A549 treated with AZD2906 at 1 μM for 4 hours (cell line): ENCODE measurements around the gene CDKN2D. TPM values are rescaled to one million over a fixed set of nuclear protein-coding genes. Genes with fewer than 3 reads are reported as not detected.

Experiments used
- total RNA-seq: library from RNA; stranded (reverse); fragments of 200-300 nt; extraction: Qiagen RNA extraction; gene quantifications from 5 replicates; pipeline ENCODE4 v1.2.3, GENCODE V29; 2022

CDKN2D gene
- total RNA-seq = 4.4 to 7.4 TPM (median 5.7 TPM) in 5 replicates

DNA sequence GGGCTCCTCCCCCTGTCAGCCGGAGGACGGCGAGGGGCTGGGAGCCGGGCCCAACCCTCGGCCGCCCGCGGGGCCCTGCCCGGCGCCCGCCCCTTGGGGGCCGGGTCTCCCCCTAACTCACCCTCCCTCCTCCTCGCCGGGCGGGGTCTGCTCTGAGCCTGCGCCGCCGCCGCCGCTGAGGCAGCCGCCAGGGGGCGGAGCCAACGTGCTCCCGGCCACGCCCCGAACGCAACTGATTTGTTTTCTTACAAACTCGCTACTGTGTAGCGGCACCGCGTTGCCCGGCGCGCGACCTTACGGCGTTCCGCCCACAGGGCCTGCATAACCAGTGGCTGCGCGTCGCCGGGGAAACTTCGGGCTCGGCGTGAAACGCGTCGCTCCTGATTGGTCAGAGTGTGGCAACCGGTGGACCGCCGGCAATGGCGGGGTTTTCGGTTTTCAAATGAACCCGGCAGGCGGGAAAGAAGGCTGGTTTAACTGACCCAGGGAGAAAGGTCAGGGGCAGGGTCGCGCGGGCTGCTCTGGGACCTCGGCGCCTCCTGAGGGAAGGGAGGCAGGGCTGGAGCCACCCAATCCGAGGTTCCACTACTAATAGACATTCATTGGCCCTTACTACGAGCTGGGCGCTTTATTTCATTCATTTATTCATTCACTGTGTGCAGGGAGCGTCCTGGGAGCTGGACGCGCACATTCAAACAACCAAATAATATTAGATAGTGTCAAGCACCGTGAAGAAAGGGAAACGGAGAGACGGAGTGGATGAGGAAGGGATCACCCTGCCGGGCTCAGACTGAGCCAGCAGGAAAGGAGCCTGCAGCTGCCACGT lies at the start of gene CDKN2D:
CDKN2D (minus strand) TSS at position 154 of the 826 bp plus-strand sequence. CDS start 326 bp downstream, outside the sequence.

DNA sequence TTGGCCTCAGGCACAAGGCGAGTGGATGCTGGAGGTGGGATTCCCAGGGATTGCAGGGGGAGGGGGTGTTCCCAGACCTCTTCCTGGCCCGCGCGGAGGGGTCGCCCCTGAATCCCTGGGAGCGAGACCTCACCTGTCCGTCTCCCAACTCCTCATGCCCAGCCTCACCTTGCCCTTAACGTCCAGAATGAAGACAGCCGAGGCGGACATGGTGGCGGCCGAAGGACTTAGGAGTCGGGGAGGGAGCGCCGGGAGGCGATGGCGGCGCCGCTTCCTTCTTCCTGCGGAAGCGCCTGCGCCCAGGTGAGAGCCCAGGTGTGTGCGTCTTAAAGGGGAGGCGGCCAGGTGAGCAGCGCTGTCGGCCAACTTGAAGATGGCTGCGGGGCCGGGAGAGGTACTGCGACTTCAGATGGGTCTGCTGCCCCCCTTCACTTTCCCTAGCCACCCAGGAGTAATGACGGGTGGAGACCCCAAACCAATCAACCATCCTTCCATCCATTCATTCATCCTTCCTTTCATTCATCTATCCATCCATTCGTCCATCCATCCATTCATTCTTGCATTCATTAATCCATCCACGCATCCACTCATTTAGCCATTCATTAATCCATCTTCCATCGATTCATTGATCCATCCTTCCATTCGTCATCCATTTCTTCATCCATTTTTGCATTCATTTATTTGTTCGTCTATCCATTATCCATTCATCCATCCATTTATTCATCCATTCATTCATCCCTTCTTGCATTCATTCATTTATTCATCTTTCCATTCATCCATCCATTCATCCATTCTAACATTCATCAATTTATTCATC lies 18.5 kb upstream of the CDKN2D start, which contains the start of gene AP1M2:
AP1M2 (minus strand) TSS at position 291 of the 817 bp plus-strand sequence; CDS start at position 210, 81 bp downstream.

DNA sequence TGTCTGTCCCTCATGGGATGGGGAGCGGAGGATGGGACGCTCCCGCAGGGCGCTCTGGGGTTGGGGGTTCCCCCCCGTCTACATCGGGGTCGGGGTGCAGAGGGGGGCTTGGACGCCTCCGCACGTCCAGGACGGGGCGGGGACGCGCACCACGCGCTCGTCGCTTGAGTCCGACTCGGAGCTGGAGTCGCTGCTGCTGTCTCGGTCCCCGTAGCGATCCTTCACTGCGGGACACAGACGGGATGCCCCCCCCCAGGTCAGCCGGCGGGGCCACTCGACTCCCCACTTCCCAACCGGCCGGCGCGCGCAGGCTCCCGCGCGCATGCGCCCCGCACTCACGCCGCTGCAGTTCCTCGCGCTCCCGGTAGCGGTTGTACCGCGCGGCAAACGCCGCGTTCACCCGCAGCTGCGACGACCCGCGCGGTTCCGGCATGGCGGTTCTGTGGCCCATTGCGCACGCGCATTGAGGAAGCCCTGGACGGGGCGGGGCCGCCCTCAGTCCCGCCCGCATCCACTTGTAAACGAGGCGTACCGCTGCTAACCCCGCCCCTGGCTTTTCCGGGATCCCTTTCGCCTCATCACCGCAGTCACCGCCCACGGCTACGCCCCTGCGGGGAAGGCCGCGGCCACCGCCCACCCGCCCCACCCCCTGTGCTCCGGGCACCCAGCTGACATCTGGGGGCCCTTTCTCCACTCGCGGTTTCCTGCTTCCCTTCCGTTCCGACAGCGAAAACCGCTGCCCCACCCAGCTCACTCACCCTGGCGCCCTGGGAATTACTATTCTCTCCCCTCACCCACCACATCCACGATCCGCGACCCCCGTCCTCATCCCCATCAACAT lies 3.0 kb downstream of the CDKN2D start, which contains the start of gene KRI1:
KRI1 (minus strand) TSS at position 444 of the 841 bp plus-strand sequence; CDS start at position 433, 11 bp downstream.

DNA sequence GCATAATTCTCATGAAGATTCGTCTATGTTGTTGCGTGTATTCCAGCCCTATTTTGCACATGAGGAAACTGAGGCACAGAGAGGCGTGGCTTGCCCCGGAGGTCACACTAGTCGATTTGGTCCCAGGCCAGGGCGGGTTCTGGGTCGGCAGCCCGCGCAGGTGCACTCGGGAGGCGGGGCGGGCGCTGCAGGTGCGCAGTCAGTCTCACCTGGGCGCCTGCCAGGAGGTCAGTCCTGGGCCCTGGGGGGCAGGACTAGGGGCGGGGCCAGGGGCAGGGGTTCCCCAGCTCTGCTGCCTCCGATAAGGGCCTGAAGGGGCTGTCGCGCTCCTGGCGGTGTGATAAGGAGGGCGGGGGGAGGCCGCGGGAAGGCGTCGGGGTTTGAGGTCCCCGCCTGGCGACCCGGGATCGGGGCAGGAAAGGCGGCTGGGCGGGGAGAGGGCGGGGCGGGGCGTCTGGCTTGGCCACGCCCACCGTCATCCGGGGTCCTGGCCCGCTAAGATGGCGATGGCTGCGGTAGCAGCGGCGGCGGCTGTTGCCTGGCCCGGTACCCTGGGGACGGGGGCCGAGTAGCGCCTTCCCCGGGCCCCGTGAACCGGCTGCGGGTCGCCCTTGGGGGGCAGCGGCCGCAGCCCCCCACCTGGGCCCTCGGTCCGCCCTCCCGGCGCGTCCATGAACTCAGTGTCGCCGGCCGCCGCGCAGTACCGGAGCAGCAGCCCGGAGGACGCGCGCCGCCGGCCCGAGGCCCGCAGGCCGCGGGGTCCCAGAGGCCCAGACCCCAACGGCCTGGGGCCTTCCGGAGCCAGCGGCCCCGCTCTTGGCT lies 25.1 kb downstream of the CDKN2D start, which contains the start of gene ATG4D:
ATG4D (plus strand) TSS at position 485 of the 822 bp plus-strand sequence; CDS start at position 672, 187 bp downstream.

DNA sequence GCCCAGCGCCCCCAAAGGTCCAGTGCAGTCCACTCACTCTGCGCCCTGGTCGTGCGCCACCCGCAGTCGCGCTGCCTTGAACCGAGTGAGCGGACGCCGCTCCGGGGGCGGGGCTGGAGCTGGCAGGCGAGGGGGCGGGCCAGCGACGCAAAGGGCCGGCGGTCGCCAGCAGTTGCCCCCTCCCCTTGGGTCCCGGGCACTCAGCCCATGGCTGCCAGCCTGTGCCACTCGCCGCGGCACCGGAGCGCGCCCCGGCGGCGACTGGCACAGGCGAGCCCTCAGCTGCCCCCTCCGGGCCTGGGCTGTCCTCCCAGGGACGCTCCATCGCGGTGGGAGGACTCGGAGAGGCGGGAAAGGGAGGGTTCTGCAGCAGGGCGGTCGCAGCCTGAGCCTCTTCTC lies 51.4 kb downstream of the CDKN2D start, which contains the start of gene S1PR5:
S1PR5 (minus strand) TSS at position 87 of the 399 bp plus-strand sequence. CDS start 2,436 bp downstream, outside the sequence.

Other genes with a start within 250 kb of the CDKN2D start
- gene RAVER1, start 235.4 kb downstream of the CDKN2D start, total RNA-seq = 22.9 to 30.6 TPM (median 28.8 TPM) in 5 replicates
- gene ICAM3, start 229.4 kb downstream of the CDKN2D start, total RNA-seq = 6.2 to 9.8 TPM (median 8.2 TPM) in 5 replicates
- gene TYK2, start 188.4 kb downstream of the CDKN2D start, total RNA-seq = 28.2 to 42.9 TPM (median 38.1 TPM) in 5 replicates
- gene CDC37, start 165.4 kb downstream of the CDKN2D start, total RNA-seq = 154 to 196 TPM (median 180 TPM) in 5 replicates
- gene PDE4A, start 148.4 kb downstream of the CDKN2D start, total RNA-seq = 3.8 to 4.7 TPM (median 4.1 TPM) in 5 replicates
- 47.1 to 61.8 TPM (median 52.3 TPM) in 5 replicates for gene KEAP1, start 65.6 kb downstream of the CDKN2D start, total RNA-seq
- 0.97 to 1.5 TPM (median 1.4 TPM) in 5 replicates for gene S1PR5, start 51.5 kb downstream of the CDKN2D start, total RNA-seq
- 16.5 to 23.2 TPM (median 21.6 TPM) in 5 replicates for gene ATG4D, start 25.1 kb downstream of the CDKN2D start, total RNA-seq
- gene KRI1, start 3.0 kb downstream of the CDKN2D start, total RNA-seq = 13.5 to 16.6 TPM (median 15.2 TPM) in 5 replicates
- gene AP1M2, start 18.3 kb upstream of the CDKN2D start, total RNA-seq = 26.1 to 54.3 TPM (median 40.6 TPM) in 5 replicates
- gene SLC44A2, start 56.6 kb upstream of the CDKN2D start, total RNA-seq = 7.4 to 9.4 TPM (median 9.0 TPM) in 5 replicates
- gene ILF3, start 85.4 kb upstream of the CDKN2D start, total RNA-seq = 153 to 165 TPM (median 160 TPM) in 5 replicates
- 29.8 to 36.2 TPM (median 33.0 TPM) in 5 replicates for gene QTRT1, start 132.5 kb upstream of the CDKN2D start, total RNA-seq
- gene DNM2, start 149.1 kb upstream of the CDKN2D start, total RNA-seq = 50.3 to 58.7 TPM (median 54.2 TPM) in 5 replicates